Transverse colon (tissue), 4 donors: ENCODE results near the gene RAPGEF4. TPM values are rescaled to one million over a fixed set of nuclear protein-coding genes. Genes with fewer than 3 reads are reported as not detected.

Experiments used
- DNase-seq: peaks from one replicate; pipeline ENCODE4 v3.0.0-alpha.2; 2019
- H3K27ac ChIP-seq, 4 donors: fragments of 200-600 bp; sonication (generic); 2 replicates each; pipeline ENCODE4 v1.5.1; 2016 to 2018; ENCODE audit warnings: inconsistent platforms in 4 of 4
- H3K27me3 ChIP-seq: fragments of 200-600 bp; sonication (generic); 2 replicates; pipeline ENCODE4 v1.5.1; 2017; ENCODE audit warnings: inconsistent platforms
- H3K36me3 ChIP-seq, 4 donors: fragments of 200-600 bp; sonication (generic); 2 replicates each; pipeline ENCODE4 v1.5.1; 2017 to 2019; ENCODE audit warnings: inconsistent platforms in 4 of 4
- H3K4me1 ChIP-seq, 4 donors: fragments of 200-600 bp; sonication (generic); 2 replicates each; pipeline ENCODE4 v1.5.1; 2017 to 2020; ENCODE audit warnings: inconsistent platforms in 4 of 4
- H3K4me3 ChIP-seq, 4 donors: fragments of 200-600 bp; sonication (generic); 1 replicate in 1 of 4; 2 replicates in 3 of 4; pipeline versions ENCODE4 v1.5.1 to v1.6.1; 2017 to 2019; ENCODE audit warnings: inconsistent platforms in 4 of 4
- H3K9me3 ChIP-seq, 2 donors: fragments of 200-600 bp; sonication (generic); 2 replicates each; pipeline ENCODE4 v1.5.1; 2017 to 2019; ENCODE audit warnings: inconsistent platforms in 2 of 2
- CTCF ChIP-seq, 5 experiments: fragments of 200-600 bp in 3 of 5; fragments of 450-650 bp in 2 of 5; sonication (generic) in 3 of 5; IDR thresholded peaks; 1 replicate in 2 of 5; 2 replicates in 3 of 5; pipeline ENCODE4 v1.5.1; 2016 to 2017; ENCODE audit warnings: antibody characterized with exemption in 5 of 5, inconsistent platforms in 3 of 5, mild to moderate bottlenecking in 2 of 5, moderate library complexity in 1 of 5
- EP300 ChIP-seq: sonication (generic); formaldehyde crosslinking; IDR thresholded peaks from one replicate; pipeline ENCODE4 v1.6.1; 2017; ENCODE audit warnings: antibody characterized with exemption, low read depth
- POLR2A ChIP-seq: fragments of 450-650 bp; IDR thresholded peaks from one replicate; pipeline ENCODE4 v1.6.1; 2016; ENCODE audit warnings: antibody characterized with exemption, mild to moderate bottlenecking, moderate library complexity
- POLR2AphosphoS5 ChIP-seq, 3 donors: sonication (generic); formaldehyde crosslinking; IDR thresholded peaks; one replicate each; pipeline ENCODE4 v1.6.1; 2016; ENCODE audit warnings: antibody characterized with exemption in 3 of 3
- WGBS, 2 donors: methylation state at CpG; one replicate each; pipeline ENCODE4 v1.1.5; 2018; ENCODE audit warnings: low coverage in 1 of 2; 5-methylcytosine and 5-hydroxymethylcytosine counted together
- in situ Hi-C, 4 donors: fragments of 200-750 bp; cut with MboI; loops; one replicate each; pipeline versions ENCODE4 v1.15.0 to v1.15.1; 2017; ENCODE audit warnings: low sequenced_read_pairs in 3 of 4, low pct_ligation_motif_present in 1 of 4, low pct_unique_long_range_greater_than_20kb in 1 of 4
- intact Hi-C: fragments of 100-400 bp; cut with DNase I; formaldehyde crosslinking; loops from one replicate; pipeline ENCODE4 v1.15.1; 2023; ENCODE audit warnings: low total_unique reads
- total RNA-seq, 4 donors: library from RNA; depleted of rRNA; stranded (reverse); fragments of >200 nt; gene quantifications; one replicate each; pipeline ENCODE4 v1.1.0, GENCODE V29; 2016

RAPGEF4 gene
- total RNA-seq, 4 donors from 2014 or later, result 1.4 to 12.3 (median 2.2) TPM; not detected in 1

GRCh38 chr2:172887280-172887679, 151.6 kb downstream of the RAPGEF4 start:
- H3K4me1 ChIP-seq, result peaks cover 0 to 4% (median 0%) of the 10 kb centered on the region in 4 donors
- intact Hi-C loops, result no loop called here
- TF ChIP-seq POLR2AphosphoS5 (IDR thresholded peaks at IDR 0.05) (no peak), EP300 (no peak), POLR2A (no peak), CTCF (IDR thresholded peaks at IDR 0.05) (no peak)
- in situ Hi-C loops, result no loop called here
- no peak overlapping the region for H3K27ac ChIP-seq
- H3K27me3 ChIP-seq, result peaks cover 18% of the 10 kb centered on the region
- H3K36me3 ChIP-seq, result no peaks in the 10 kb centered on the region
- whole genome bisulfite sequencing, 2 donors, result 29 to 30% methylated on average over 2 of the region's 2 CpGs
- H3K9me3 ChIP-seq, result no peaks in the 10 kb centered on the region
- H3K4me3 ChIP-seq, result no peak overlapping the region
- no peak for DNase-seq

- Histone ChIP-seq H3K4me1 (peaks cover 0 to 4% (median 0%) of the 10 kb centered on the region in 4 donors), H3K9me3 (no peaks in the 10 kb centered on the region), H3K36me3 (no peaks in the 10 kb centered on the region), H3K27ac (no peak overlapping the region), H3K4me3 (no peak overlapping the region), H3K27me3 (peaks cover 25% of the 10 kb centered on the region)
- DNase-seq, result no peak
- WGBS, 2 donors, result 56 to 61% methylated on average over 10 of the region's 10 CpGs
- intact Hi-C loops (no loop called here), in situ Hi-C loops (no loop called here)
- TF ChIP-seq EP300, result no peak
- no peak for TF ChIP-seq POLR2AphosphoS5 (IDR thresholded peaks at IDR 0.05)
- TF ChIP-seq POLR2A, result no peak
- TF ChIP-seq CTCF (IDR thresholded peaks at IDR 0.05), result no peak
Measured at GRCh38 chr2:172888714-172889669, 153.3 kb downstream of the RAPGEF4 start.

- 51 to 57% methylated on average over 5 to 7 of the region's 7 CpGs for WGBS, 2 donors
- DNase-seq, result no peak
- Histone ChIP-seq H3K36me3 (no peaks in the 10 kb centered on the region), H3K27ac (no peak overlapping the region), H3K4me1 (peaks cover 0 to 4% (median 0%) of the 10 kb centered on the region in 4 donors), H3K27me3 (peaks cover 34% of the 10 kb centered on the region), H3K9me3 (no peaks in the 10 kb centered on the region), H3K4me3 (no peak overlapping the region)
- TF ChIP-seq CTCF (IDR thresholded peaks at IDR 0.05) (no peak), POLR2AphosphoS5 (IDR thresholded peaks at IDR 0.05) (no peak), EP300 (no peak), POLR2A (no peak)
- in situ Hi-C loops (no loop called here), intact Hi-C loops (no loop called here)
Measured at GRCh38 chr2:172889768-172890430, 154.3 kb downstream of the RAPGEF4 start.

- H3K36me3 ChIP-seq, result no peaks in the 10 kb centered on the region
- in situ Hi-C loops, result no loop called here
- H3K4me3 ChIP-seq, result no peak overlapping the region
- no peak overlapping the region for H3K27ac ChIP-seq
- peaks cover 64% of the 10 kb centered on the region for H3K27me3 ChIP-seq
- no peak for TF ChIP-seq POLR2AphosphoS5 (IDR thresholded peaks at IDR 0.05)
- peaks cover 0 to 4% (median 0%) of the 10 kb centered on the region in 4 donors for H3K4me1 ChIP-seq
- DNase-seq, result no peak
- WGBS, 2 donors, result 83 to 90% methylated on average over 9 to 10 of the region's 10 CpGs
- H3K9me3 ChIP-seq, result no peaks in the 10 kb centered on the region
- intact Hi-C loops, result no loop called here
Measured at GRCh38 chr2:172893111-172893510, 157.5 kb downstream of the RAPGEF4 start.
